Middle frontal gyrus (tissue), 1 donor: ENCODE measurements around the gene RAD50.
"Not testable (repeated sequence)": the region's sequence is repeated elsewhere in the genome, so short reads cannot be mapped to it uniquely, and the experiment has no call there.

Experiments used
- DNase-seq: peaks from one replicate; pipeline ENCODE4 v3.0.0-alpha.2; 2015; ENCODE audit warnings: low spot score; ENCODE audit errors: extremely low spot score

RAD50 gene

DNA sequence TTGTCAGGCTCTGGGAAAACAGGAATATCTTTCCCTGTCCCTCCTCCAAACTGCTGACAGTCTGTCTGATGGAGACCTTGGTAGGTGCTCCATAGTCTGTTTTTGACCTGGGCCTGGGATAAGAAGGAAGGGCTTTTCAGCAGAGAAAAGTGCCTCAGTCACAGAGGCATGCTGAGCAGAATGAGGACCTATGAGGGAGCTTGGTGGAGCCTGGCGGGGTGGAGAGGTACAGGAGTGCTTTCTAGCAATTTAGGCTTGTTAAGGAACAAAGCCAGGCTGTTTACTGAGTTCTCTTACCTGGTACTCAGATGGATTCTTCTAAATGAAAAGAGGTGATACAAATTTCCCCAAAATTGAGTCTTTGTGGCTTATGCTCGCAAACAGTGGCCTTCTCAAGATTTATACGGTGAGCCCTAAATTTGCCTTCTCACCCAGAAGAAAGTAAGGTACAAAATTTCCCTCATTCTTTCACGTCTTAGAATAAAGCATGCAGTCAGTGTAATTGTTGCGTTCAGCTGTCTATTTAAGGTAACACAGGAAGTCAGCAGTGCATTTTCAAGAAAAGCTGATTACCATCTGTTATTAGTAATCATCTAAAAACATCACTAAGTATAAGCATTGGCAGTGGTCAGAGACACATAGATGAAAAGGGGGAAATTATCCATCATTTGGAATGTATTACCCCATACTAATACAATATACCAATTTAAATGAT lies 72.6 kb downstream of the RAD50 start:
- no peak for DNase-seq

DNA sequence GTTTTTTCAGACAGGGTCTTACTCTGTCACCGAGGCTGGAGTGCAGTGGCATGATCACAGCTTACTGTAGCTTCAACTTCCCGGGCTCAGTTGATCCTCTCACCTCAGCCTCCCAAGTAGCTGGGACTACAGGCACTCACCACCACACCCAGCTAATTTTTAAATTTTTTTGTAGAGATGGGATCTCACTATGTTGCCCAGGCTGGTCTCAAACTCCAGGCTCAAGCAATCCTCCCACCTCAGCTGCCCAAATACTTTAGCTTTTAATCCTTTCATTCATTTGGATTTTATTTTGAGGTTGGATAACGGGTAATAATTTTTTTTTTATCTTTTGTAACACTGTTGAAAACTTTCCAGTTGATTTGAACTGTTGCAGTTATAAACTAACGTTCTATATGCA lies 76.8 kb downstream of the RAD50 start:
- not testable (repeated sequence) for DNase-seq

- no peak for DNase-seq
Measured at GRCh38 chr5:132635873-132636272, 79.1 kb downstream of the RAD50 start.

DNA sequence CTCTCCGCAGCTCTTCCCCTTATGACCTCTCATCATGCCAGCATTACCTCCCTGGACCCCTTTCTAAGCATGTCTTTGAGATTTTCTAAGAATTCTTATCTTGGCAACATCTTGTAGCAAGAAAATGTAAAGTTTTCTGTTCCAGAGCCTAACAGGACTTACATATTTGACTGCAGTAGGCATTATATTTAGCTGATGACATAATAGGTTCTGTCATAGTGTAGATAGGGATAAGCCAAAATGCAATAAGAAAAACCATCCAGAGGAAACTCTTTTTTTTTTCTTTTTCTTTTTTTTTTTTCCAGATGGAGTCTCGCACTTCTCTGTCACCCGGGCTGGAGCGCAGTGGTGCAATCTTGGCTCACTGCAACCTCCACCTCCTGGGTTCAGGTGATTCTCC lies 80.5 kb downstream of the RAD50 start:
- no peak for DNase-seq

DNA sequence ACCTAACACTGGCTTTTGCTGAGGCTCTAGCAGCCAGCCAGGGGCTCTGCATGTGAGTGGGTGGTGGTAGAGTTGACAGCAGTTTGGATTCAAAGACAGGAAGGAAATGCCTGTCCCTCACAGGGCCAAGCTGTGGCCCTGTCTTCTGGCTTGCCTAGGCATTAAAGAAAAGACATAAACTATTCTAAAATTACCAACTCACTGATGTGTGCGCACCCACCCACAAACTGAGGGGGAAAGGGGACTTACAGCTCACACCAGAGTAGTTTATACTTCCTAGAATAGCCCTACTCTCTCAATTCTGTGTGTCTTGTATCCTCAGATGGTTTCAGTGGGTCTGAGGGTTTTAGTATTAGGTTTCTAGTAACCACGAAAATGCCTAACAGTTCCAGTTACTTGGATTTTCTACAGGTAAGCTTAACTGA lies 82.9 kb downstream of the RAD50 start:
- no peak for DNase-seq

- DNase-seq, result no peak
Measured at GRCh38 chr5:132640613-132641012, 83.8 kb downstream of the RAD50 start.

GRCh38 chr5:132641241-132641723 lies 84.5 kb downstream of the RAD50 start:
- DNase-seq, result no peak

DNA sequence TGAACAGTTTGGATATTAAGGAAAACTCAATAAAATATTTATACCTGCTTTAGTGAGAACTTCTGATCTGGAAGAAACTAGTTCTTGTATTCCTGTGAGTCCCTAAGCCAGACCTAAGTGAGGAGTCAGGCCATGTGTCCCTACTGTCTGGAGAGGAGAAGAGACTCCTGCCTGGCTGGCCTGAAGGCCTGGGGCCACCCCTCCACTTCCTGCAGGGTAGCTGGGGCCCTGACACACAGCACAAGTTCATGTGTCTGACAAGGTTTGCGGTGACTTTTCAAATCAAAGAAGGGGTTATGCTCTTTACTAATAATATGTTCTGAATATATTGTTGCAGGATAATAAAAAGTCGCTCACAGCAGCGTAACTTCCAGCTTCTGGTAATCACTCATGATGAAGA lies 85.1 kb downstream of the RAD50 start:
- no peak for DNase-seq

- DNase-seq, result no peak
Measured at GRCh38 chr5:132644177-132644576, 87.4 kb downstream of the RAD50 start.

GRCh38 chr5:132646583-132647266 lies 89.9 kb downstream of the RAD50 start:
- DNase-seq, result no peak

DNA sequence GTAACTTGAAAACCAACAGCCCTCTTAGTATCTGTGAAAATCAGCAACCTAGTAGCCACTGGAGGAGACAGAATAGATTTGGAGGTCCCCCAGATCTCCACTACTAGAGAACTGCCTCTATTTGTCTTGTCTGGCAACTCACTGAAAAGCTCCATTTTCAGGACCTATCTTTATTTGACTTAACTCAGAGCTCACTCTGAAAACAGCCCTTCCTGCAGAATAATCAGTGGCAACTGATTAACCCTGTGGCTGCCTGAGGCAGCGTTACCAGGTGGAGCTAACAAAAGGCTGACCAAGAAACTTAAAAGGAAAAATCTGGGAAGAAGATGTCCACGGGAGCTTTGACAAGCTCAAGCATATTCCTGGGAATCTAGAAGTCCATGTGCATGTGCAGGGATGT lies 90.7 kb downstream of the RAD50 start:
- no peak for DNase-seq

GRCh38 chr5:132648355-132648754 lies 91.6 kb downstream of the RAD50 start:
- no peak for DNase-seq

DNA sequence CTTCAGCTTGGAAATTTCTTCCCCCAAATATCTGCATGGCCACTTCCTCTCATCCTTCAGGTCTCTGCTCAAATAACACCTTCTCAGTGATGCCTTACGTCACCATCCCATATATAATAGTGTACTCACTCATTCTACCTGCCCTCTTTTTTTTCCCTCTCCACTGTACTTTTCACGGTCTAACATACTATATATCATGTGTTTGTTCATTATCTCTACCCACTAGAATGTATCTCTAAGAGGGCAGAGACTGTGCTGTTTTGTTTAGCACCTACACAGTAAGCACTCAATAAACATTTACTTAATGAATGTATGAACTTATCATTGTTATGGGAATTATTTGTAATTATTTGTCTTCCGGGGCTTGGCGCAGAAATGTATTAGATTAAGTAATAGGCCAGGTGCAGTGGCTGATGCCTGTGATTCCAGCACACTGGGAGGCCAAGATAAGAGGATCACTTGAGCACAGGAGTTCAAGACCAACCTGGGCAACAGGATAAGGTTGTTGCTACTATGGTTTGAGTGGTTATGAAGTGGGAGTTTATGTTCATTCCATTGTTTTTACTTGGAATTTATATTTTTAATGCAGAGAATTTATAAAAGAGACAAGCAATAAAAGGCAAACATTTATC lies 95.2 kb downstream of the RAD50 start:
- no peak for DNase-seq

DNA sequence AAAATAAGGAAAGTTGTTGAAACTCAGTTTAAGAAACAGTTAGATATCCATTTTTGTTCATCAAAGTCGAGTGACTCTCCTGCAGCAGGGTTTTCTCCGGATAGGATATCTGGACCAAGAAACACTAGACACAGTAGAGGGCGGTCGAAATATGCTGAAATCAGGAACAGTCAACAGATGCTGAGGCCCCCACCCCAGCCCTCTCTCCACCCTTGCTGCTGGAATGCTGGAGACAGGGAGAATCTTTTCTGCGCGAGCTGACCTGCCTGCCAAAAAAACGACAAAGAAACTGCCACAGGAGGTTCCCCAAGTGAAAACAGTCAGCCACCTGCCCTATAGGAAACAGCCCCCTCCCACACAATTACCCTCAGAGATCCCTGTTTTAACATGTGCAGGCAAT lies 96.9 kb downstream of the RAD50 start:
- no peak for DNase-seq

- DNase-seq, result no peak
Measured at GRCh38 chr5:132655821-132656773, 99.3 kb downstream of the RAD50 start.

DNA sequence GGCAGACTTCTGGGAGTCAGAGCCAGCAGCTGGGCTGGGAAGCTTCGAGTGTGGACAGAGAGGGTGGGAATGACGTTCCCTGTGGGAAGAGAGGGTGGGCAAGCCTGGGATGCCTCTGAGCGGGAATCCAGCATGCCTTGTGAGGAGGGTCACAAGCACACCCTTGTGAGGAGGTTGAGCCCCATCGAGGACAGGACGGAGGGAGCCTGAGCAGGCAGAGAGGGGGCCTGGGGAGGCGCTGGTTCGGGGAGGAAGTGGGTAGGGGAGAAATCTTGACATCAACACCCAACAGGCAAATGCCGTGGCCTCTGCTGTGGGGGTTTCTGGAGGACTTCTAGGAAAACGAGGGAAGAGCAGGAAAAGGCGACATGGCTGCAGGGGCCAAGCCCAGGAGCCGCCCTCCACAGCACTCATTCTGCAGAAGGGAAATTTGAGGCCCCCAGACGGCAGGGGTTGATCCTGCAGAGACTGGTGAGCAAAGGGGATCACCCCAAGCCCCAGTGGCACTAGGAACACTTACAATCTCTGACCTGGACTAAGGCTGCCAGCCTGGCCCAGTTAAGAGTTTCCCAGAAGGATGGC lies 100.1 kb downstream of the RAD50 start:
- DNase-seq, result no peak

DNA sequence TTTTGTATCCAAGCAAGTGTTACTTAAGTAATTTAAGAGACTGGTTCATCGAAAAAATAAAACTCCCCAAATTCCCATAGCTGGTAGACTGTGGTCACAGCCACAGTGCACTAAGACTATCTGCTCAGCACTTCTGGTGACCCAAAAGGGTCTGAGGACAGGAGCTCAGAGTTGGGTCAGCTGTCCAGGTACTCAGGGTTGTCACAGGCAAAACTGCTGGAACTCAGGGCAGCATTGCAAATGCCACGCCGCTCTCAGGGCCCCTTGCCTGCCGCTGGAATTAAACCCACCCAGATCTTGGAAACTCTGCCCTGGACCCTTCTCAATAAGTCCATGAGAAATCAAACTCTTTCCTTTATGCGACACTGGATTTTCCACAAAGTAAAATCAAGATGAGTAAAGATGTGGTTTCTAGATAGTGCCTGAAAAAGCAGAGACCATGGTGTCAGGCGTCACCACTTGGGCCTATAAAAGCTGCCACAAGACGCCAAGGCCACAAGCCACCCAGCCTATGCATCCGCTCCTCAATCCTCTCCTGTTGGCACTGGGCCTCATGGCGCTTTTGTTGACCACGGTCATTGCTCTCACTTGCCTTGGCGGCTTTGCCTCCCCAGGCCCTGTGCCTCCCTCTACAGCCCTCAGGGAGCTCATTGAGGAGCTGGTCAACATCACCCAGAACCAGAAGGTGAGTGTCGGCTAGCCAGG lies 101.1 kb downstream of the RAD50 start, which contains the start of gene IL13:
Gene IL13 (plus strand): TSS at position 498 of the 705 bp plus-strand sequence. CDS start 14 bp downstream, at position 512.
- DNase-seq, result no peak

- no peak for DNase-seq
Measured at GRCh38 chr5:132658381-132659302, 101.9 kb downstream of the RAD50 start.
